COLO829 (cell line): ENCODE results near the gene MTFP1.
"Not testable (repeated sequence)": the region's sequence is repeated elsewhere in the genome, so short reads cannot be mapped to it uniquely, and the experiment has no call there.

Experiments used
- DNase-seq: peaks from one replicate; pipeline ENCODE4 v3.0.0; 2012; ENCODE audit warnings: low spot score

MTFP1 gene

DNA sequence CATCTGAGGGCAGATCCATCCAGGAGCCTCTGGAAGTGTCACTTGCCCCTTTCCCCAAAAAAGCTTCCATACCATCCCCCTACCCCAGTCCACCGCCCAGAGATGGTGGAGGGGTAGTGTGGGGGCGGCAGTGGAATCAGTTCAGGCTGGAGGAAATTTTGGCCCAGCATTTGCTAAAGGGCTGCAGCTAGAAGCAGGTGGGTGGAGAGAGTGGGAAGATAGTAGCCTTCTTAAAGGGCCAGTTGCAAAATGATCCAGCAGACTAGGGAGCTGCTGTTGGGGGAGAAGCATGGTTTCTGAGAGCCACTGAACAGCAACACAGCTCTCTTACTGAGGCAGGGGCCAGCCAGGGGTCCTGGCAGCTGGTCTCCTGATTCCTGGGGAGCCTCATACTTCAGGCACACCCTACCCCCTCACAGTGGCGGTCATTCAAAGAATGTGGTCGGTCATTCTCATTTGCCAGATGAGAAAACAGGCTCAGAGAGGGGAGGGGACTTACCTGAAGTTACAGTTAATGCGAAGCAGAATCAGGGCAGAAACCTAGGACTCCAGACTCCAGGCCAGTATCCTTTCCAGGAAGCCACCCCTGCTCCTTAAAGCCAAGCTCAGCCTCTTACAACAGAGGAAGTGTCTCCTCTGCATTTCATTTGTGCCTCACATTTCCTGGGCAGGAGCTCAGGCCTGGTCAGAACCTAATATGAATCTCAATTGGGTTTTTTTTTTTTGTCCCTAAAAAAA is 23.4 kb upstream of the MTFP1 start:
- DNase-seq, result no peak

DNA sequence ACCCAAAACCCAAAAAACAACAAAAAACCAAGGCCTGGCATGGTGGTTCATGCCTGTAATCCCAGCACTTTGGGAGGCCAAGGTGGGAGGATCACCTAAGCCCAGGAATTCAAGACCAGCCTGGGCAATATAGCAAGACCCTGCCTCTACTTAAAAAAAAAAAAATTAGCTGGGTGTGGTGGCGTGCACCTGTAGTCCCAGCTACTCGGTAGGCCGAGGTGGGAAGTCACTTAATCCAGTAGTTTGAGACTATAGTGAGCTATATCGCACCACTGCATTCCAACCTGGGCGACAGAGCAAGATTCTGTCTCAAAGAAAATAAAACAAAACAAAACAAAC is 22.8 kb upstream of the MTFP1 start:
- DNase-seq, result not testable (repeated sequence)

DNA sequence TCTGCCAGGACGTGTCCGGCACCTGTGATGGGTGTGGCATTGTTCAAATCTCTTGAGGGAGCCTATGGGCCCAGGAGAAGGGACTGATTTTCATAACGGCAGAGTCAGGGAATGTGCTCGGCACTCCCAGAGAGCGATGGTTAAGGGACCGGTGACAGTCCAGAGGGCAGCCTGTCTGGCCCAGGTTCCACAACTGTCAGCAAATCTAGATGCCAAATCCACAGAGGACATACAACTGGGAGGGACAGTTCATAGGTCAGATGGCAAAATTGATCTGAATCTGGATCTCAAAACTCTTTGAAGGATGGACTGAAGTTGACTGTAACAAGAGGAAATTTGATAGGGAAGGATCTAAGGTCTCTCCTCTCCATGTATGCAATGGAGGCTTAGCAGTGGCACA is 21.3 kb upstream of the MTFP1 start:
- DNase-seq, result no peak

DNA sequence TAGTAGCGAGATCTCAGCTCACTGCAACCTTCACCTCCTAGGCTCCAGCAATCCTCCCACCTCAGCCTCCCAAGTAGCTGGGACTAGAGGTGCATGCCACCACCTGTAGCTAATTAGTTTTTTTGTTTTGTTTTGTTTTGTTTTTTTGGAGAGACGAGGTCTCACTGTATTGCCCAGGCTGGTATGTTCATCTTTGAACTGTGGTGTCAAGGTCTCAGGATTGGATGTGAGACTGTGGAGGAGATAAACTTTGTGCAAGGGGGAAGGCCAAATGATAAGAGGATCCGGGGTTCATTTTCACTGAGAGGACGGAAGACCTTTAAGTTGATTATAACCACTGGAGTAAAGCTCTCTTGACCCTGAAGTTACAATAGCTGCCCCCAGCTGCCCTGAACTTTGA is 19.8 kb upstream of the MTFP1 start:
- DNase-seq, result no peak

DNA sequence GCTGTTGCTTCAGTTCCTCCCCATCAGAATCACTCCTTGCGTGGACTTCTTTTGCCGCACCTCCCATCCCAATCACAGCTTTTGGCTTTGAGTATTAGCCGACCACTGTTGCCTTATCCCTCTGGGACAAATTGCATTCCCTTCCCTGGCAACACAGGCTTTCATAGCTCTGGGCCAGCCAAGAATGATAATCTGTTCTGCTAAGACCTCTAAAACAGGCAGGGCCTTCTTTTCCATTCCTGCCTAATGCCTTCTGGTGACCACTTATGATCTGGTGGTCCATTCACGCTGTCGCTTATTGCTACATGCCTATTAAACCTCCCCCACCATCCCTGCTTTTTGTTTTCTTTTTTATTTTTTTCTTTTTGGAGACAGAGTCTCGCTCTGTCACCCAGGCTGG is 19.2 kb upstream of the MTFP1 start:
- DNase-seq, result no peak

DNA sequence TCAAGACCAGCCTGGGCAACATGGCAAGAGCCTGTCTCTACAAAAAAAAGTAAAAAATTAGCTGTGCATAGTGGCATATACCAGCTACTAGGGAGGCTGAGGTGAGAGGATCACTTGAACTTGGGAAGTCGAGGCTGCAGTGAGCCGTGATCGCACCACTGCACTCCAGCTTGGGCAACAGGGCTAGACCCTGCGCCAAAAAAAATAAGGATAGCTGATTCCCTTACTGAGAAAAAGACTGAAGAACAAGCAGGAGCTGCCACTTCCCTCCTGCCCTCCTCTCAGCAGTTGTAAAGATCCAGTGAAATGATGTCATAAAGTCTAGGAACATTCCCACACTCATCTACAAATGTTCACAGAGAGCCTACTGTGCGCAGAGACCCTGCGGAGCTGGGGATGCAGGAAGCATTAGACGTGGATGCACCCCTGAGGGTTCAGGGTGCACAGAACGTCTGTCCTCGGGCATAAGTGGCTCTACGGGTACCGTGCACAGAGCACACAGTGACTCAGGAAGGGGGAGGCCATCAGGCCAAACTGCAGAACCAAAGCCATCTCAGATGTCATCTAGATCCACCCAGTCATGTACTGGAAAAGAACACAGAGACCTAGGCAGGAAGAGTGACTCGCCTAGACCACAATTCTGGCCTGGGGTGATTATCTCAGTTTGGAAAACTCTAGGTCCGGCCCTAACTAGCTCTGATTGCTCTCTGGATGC is 17.0 kb upstream of the MTFP1 start:
- DNase-seq, result no peak

DNA sequence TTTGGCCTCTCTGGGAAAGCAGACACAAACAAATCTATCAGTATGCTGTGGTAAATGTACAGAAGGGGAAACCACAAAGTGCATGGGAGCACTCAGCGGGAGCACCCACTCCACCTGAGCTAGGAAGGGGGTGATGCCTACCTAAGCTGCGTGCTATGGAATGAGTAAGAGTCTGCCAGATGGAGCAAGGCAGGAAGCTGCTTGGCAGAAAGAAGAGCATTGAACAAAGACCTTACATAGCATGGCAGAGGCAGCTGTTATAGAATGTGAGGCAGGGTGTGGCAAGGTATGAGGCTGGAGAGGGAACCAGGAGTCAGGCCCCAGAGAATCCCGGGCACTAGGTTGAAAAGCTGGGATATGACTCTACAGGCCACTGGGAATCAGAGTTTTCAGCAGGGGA is 13.8 kb upstream of the MTFP1 start:
- DNase-seq, result no peak

DNA sequence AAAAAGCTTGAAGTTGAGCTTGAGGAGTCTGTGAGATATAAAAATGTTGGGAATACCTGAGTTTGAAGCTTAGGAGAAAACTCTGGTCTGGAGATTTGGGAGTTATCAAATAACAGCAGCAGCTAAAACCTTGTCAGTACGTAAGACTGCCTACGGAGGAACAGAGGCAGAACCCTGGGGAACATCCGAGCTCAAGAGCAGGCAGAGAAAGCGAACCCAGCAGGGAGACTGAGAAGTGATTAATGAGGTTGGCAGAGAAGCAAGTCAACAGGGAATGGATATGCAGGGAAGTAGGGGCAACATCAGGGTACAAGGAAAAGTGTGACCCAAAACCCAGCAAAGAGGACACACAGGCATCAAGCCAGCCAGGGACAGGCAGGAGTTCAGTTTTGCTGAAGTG is 12.6 kb upstream of the MTFP1 start:
- DNase-seq, result no peak

DNA sequence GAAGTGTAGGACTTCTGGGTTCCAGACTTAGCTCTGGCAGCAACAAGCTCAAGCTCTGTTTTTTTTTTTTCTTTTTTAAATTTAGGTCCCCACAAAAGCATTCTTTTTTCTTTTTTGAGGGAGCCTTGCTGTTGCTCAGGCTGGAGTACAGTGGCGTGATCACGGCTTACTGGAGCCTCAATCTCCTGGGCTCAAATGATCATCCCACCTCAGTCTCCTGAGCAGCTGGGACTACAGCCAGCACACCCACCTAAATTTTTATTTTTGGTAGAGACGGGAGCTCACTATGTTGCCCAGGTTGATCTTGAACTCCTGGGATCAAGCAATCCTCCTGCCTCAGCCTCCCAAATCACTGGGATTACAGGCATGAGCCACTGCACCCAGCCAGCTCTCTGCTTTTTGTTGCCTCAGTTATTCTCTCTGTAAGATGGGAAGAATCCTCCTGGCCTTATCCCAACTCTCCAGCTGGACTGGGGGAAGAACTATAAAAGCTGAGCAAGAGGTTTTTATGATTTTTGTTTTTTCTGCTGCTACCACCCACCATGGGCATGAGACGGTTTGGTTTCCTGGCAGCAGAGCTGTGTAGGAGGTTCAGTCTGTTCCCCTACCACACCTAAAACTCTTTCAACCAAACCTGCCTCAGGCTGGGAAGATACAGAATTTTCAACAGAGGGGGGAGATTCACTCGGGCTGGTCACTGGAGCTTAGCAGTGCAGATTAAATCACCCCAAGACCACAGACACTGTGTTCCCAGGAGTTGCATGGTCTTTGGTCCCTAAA is 11.6 kb upstream of the MTFP1 start:
- DNase-seq, result no peak

DNA sequence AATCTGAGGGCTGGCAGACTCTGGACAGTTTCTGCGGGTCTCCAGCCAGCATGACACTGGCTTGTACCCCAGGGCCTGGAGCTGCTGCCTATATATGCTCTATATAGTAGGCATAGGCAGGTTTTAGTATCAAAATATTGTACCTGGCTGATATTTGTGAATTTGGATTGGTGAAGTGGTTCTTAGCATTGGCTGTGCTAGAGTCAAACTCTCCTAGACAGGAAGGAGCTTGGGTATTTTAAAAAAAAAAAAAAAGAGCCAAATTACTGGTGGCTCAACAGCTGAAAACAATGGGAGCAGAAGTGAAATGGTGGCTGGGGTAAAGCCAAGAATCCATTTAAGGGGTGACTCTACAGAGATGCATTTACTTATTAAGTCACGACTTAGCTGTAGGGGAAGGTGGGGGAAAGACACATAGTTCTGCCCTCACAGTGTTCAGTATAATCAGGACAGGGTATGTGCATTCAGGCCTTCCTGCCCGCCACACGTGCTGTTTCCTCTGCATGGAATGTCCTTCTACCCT is 11.0 kb upstream of the MTFP1 start:
- DNase-seq, result no peak

DNA sequence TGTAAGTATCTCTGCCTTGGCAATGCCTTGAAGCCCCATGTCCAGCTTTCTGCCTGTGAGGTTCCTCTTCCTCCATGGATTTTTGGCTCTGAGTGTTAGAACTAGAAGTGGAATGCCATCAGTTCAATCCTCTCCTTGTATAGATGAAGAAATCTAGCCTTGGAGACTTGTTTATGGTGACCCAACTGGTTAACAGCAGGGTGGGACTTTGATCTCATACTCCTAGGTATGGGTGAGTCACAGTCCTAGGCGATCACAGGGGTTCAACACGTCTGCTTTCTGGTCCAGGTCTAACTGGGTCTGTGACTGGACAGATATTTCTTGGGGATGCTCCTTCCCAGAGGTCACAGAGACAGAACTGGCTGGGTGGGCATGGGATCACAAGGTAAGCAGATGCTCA is 9.2 kb upstream of the MTFP1 start:
- DNase-seq, result no peak

DNA sequence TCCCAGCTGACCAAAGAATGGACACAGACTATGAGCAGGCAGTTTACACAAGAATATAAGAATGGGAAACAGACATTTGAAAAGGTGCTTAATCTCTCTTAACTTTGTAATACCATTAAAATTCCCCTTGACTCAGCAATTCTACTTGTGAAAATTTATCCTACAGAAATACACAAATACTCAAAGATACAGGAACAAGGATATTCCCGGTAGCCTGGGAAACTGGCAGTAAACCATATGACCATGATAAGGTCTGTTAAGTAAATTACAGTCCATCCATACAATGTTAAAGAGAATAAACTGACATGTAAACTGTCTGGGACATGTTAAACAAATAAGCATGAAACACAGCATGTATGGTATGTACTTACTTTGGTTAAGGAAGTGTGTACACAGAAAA is 8.7 kb upstream of the MTFP1 start:
- DNase-seq, result no peak

DNA sequence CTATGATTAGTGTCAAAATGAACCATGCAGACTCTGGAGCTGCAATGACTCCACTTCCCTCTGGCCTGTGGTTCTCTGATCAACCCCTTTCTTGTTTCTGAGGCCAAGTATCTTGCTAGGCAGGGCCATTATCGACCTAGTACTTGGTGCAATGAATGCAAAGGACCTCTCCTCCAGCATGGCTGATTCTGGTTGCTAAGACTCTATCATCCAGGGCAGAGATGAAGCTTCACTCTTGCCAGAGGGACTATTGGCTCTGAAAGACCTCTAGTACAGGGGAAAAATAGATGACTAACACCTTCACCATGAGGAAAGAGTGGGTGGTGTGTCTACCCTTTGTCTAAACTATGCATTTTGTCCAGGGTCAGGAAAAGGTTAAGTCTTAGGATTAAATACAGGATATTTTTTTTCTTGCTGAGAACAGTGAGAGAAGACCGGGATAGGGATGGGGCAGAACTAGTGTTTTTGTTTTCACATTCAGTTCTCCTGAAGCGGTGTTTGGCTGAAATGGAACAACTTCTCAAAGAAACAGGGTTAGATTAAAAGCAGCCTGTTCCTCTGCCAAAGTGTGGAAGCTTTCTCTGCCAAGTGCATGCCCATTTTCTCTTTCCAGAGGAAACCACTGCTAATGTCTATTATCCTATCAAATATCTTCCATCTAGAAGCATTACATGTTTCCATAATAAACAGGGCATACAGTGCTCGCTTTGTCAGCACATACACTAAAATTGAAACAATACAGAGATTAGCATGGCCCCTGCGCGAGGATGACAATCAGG is 5.0 kb upstream of the MTFP1 start:
- peak; percentile 78 for DNase-seq

DNA sequence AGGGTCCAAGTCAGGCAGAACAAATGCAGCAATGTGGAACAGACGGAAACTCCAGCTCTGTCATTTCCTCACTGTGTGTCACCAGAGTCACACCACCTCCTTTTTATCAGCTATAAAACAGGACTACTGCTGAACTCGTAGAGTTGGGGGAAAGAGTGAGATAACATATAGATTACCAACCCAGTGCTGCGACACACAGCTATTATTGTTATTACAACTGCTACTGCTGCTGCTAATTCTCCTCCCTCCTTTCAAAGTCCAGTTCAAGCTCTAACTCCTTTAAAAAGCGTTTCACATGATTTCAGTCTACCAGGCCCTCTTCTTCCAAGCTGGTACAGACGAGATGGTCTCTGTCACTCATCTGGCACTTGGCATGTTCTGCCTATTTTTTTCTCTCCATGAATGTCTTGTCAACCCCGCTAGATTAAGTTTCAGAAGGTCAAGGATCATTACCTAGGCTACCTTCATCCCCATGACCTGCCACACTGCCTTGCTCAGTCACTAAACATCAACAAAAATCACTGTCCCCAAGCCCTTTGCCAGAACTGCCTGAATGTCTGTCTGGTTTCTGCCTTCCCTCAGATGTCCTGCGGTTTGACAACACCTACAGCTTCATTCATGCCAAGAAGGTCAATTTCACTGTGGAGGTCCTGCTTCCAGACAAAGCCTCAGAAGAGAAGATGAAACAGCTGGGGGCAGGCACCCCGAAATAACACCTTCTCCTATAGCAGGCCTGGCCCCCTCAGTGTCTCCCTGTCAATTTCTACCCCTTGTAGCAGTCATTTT is 3.7 kb upstream of the MTFP1 start:
- no peak for DNase-seq

DNA sequence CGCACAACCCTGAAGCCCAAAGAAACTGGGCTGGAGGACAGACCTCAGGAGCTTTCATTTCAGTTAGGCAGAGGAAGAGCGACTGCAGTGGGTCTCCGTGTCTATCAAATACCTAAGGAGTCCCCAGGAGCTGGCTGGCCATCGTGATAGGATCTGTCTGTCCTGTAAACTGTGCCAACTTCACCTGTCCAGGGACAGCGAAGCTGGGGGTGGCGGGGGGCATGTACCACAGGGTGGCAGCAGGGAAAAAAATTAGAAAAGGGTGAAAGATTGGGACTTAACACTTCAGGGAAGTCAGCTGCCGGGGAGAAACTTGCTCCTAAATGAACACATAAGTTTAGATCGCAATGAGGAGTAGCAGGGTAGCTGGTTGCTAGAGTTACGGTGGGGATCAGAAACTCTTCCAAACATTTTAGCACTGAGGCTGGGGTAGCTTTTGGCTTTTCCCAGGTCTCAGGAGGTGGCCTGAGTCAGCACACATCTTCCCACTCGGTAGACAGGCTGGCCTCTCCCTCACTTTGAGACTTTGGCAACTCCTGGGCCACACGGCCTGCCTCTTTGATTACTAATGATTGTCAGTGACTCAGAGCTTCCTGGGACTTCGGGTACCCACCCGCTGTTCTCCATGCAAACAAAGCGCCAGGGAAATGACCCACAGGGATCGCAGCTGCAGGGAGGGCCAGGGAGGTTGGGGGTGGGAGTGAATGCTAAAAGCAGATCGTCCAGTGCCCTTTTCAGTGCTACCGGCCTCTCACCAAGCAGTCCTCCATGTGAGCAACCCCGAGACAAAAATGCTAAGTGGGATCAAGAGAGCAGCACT is 2.9 kb upstream of the MTFP1 start:
- DNase-seq, result peak; percentile 81

DNA sequence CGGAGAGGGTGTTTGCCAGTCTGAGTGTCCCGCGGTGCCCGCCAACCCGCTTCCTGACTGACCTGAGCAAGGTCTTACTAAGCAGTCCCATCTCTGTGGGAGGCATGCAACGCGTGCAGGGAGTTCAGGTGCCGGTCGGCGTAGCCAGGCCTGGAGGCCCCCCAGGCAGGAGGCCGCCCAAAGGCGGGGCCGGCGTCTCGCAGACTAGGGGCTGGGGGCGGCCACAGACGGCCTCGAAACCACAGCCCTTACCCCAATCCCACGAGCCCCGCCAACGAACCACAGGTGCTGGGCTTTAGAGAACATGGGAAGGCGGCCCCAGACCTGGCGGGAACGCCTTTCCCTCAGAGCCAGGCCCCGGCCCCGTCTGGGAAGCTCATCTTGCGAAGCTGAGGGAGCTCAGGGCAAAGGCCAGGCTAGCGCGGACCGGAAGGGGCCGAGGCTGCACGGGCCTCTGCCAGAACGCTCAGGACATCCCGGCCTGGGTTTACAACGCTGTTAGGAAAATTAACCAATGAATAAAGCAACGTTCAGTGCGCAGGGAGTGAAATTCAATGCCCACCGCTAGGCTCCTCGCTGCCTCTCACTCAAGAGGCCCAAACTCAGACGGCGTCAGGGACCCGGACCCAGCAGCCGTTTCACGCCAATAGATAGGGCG is 2.1 kb upstream of the MTFP1 start:
- no peak for DNase-seq

DNA sequence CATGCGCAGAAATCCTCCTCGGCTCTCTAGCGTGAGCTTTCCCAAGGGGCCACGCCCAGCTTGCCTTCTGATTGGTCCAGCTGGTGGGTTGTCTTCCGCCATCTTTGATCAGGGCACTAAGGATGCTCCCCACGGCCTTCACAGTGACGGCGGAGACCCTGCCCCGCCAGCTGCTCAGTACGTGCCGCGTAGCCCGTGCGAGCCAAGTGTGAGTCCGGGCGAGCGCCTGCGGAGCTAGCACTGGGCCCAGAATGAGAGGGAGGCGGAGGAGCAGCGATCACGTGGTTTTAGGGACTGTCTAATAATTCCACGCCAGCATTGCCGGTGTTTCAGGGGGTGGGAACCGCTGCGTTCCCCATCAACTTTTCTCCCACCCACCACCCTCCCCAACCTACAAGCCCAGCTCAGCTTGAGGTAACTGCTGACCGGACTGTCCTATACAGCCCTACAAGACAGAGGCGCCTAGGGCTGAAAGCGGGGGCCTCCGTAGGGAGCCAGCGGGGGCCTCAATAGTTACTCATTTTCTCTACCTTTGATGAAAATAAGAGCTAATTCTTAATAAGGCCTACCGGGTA is 1.5 kb upstream of the MTFP1 start:
- DNase-seq, result peak; percentile 100

DNA sequence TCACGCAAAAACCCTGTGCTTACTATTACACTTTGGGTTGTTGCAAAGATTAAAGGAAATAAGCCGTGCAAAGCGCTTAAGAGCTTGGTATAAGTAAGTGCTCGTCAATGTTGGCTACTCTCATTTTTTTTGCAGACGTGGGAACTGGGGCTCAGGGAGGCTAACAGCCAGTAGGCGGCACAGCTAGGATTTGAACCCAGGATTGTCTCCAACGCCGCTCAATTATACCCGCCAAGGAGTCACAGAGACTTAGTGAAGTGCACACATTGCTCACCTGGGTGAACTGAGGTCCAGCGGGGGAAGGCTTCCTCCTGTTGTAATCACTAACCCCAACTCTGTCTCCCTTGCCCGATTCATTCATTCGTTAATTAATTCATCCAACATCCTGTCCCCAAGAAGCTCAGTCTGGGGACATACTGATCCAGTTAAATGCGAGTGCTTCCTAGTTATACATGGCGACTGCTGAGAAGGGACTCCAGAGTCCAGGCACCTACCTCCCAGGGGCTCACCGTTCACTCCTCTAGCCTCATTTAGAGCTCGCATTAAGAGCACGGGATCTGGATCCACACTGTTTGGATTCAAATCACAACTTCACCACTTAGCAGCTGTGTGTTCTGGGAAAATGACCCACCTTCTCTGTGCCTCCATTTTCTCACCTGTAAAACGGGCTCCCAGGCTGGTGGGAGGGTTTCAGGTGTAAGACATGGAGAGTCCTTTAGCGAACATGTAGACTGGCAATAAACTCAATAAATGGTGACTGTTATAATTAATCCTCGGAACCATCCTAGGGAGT is 838 bp upstream of the MTFP1 start:
- no peak for DNase-seq

DNA sequence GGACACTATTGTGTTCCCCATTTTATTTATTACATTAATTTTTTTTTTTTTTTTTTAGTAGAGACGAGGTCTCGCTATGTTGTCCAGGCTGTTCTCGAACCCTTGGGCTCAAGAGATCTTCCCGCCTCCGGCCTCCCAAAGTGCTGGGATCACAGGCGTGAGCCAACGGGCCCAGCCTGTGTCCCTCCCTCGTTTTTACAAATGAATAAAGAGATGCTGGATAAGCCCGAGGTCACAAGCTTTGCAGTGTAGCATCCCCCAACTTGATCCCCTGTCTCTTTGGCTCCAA is 297 bp upstream of the MTFP1 start:
- no peak for DNase-seq
